OCI-LY3 (cell line): ENCODE results near the gene PERM1.

Experiments
- EZH2phosphoT487 ChIP-seq: fragments of 200-600 bp; shearing (Covaris generic); IDR thresholded peaks from 2 replicates; pipeline ENCODE4 v1.6.1; 2018; ENCODE audit warnings: antibody characterized with exemption, mixed run types, low read depth
- TF ChIP-seq, protein P1 (sequence below): fragments of 200-600, 300-600 bp; sonication (generic); IDR thresholded peaks from 2 replicates; pipeline ENCODE4 v1.5.1; 2014; ENCODE audit warnings: antibody characterized with exemption, low read length, low read depth

DNA sequence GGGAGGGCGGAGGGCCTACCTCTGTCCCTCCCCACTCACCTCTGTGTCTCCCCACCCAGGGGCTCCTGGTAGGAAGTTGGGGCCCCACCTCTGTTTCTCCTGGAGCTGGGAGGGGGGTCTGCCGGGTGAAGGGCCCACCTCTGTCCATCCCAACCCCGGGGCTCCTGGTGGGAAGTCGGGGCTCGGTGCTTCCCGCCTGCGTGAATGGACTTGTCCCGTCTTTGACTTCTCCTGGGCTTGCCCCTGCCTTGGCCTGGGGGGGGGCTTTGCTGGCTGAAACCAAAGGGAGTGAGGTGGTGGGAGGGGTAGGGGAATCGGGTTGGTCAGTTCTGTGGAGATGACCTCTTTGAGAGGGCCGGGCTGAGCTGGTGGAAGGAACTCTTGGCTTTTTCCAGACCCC is 43.8 kb upstream of the PERM1 start:
- TF ChIP-seq, protein P1, sequence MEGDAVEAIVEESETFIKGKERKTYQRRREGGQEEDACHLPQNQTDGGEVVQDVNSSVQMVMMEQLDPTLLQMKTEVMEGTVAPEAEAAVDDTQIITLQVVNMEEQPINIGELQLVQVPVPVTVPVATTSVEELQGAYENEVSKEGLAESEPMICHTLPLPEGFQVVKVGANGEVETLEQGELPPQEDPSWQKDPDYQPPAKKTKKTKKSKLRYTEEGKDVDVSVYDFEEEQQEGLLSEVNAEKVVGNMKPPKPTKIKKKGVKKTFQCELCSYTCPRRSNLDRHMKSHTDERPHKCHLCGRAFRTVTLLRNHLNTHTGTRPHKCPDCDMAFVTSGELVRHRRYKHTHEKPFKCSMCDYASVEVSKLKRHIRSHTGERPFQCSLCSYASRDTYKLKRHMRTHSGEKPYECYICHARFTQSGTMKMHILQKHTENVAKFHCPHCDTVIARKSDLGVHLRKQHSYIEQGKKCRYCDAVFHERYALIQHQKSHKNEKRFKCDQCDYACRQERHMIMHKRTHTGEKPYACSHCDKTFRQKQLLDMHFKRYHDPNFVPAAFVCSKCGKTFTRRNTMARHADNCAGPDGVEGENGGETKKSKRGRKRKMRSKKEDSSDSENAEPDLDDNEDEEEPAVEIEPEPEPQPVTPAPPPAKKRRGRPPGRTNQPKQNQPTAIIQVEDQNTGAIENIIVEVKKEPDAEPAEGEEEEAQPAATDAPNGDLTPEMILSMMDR = no peak
- no peak for TF ChIP-seq EZH2phosphoT487
